Activated B cell treated with CpG ODN at 0.5 μM for 24 hours (primary cell): ENCODE data around the gene HOXA9. TPM values are rescaled to one million over a fixed set of nuclear protein-coding genes. Genes with fewer than 3 reads are reported as not detected.

ENCODE experiments used
- ATAC-seq: fragments of 200-7000 bp; cut with Tn5 transposase; one replicate; pipeline ENCODE4 v1.10.0; 2021; ENCODE audit warnings: low read depth, mild to moderate bottlenecking, moderate library complexity
- CTCF ChIA-PET: fragments of 350-600 bp; sonication (Branson Sonifier 250); formaldehyde crosslinking; loops from one replicate; lab custom pipeline; 2021; ENCODE audit warnings: antibody characterized with exemption; lab: Charles Lee
- POLR2A ChIA-PET: fragments of 350-600 bp; sonication (Branson Sonifier 250); formaldehyde crosslinking; loops from one replicate; lab custom pipeline; 2021; ENCODE audit warnings: antibody characterized with exemption; lab: Charles Lee
- DNase-seq: peaks from one replicate; pipeline ENCODE4 v3.0.0; 2022
- H3K27ac Mint-ChIP-seq: one replicate; pipeline ENCODE4 v1.8.0; 2020; ENCODE audit warnings: mixed read lengths
- H3K27me3 Mint-ChIP-seq: one replicate; pipeline ENCODE4 v1.8.0; 2021; ENCODE audit warnings: mixed read lengths
- H3K36me3 Mint-ChIP-seq: one replicate; pipeline ENCODE4 v1.8.0; 2021; ENCODE audit warnings: low read depth, mixed read lengths
- H3K4me1 Mint-ChIP-seq: one replicate; pipeline ENCODE4 v1.8.0; 2021; ENCODE audit warnings: mixed read lengths
- H3K4me3 Mint-ChIP-seq: one replicate; pipeline ENCODE4 v1.8.0; 2020; ENCODE audit warnings: mild to moderate bottlenecking, mixed read lengths
- H3K9me3 Mint-ChIP-seq: one replicate; pipeline ENCODE4 v1.8.0; 2020; ENCODE audit warnings: mixed read lengths
- intact Hi-C: fragments of 100-400 bp; cut with micrococcal nuclease; formaldehyde crosslinking; loops from one replicate; pipeline ENCODE4 v1.15.1; 2024
- total RNA-seq: library from RNA; stranded (reverse); gene quantifications from 2 replicates; pipeline ENCODE4 v1.2.3, GENCODE V29; 2022
- TF ChIP-seq, protein P1 (sequence below): fragments of 200-600 bp; IDR thresholded peaks from one replicate; pipeline ENCODE4 v1.8.0; 2022; ENCODE audit warnings: antibody characterized with exemption, mild to moderate bottlenecking

Gene HOXA9
- total RNA-seq, 1 donor from 2014 or later, result not detected

DNA sequence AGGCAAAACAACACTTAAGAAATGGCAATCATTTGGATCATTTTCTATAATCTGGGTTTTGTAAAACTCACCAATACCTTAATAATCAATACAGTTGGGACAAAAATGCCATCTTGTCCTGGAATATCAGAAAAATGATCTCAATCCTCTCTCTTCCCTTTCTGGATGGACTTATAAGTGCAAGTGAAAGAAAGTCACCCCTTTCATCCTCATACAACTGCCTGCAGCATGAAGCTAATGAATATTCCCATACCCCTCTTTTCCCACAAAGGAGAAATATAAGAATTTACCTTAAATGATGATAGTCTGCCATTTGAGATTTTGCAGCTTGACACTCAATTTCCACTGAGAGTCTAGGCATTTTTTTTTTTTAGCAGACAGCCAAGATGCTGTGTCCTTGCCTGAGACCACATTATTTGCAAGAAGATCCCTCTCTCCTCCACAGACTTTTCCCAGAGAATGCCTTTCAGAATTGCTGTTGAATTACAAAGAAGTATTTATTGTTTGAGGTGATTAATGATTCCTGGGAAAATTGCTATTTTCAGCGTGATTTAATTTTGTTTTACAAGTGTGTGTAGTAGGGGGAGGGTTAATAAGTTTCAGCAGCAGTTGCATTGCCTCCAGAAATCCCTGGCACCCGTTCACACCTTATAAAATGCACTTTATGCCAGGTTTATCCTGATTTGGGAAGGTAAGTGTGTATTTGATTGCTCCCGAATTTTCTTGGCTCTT is 38.6 kb downstream of the HOXA9 start:
- intact Hi-C loops, result no loop called here
- no peak overlapping the region for H3K4me3 Mint-ChIP-seq
- CTCF ChIA-PET, result no interaction called here
- TF ChIP-seq, protein P1, sequence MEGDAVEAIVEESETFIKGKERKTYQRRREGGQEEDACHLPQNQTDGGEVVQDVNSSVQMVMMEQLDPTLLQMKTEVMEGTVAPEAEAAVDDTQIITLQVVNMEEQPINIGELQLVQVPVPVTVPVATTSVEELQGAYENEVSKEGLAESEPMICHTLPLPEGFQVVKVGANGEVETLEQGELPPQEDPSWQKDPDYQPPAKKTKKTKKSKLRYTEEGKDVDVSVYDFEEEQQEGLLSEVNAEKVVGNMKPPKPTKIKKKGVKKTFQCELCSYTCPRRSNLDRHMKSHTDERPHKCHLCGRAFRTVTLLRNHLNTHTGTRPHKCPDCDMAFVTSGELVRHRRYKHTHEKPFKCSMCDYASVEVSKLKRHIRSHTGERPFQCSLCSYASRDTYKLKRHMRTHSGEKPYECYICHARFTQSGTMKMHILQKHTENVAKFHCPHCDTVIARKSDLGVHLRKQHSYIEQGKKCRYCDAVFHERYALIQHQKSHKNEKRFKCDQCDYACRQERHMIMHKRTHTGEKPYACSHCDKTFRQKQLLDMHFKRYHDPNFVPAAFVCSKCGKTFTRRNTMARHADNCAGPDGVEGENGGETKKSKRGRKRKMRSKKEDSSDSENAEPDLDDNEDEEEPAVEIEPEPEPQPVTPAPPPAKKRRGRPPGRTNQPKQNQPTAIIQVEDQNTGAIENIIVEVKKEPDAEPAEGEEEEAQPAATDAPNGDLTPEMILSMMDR, result no peak
- ATAC-seq, result no peak
- no peaks in the 10 kb centered on the region for H3K9me3 Mint-ChIP-seq
- H3K4me1 Mint-ChIP-seq, result no peaks in the 10 kb centered on the region
- POLR2A ChIA-PET, result interaction anchor here (0.7 kb wide), 1 partner anchor 837 kb away, joined by 3 read pairs; no protein-coding TSS in a partner anchor
- peaks cover 28% of the 10 kb centered on the region for H3K27me3 Mint-ChIP-seq
- no peaks in the 10 kb centered on the region for H3K36me3 Mint-ChIP-seq
- DNase-seq, result no peak
- no peak overlapping the region for H3K27ac Mint-ChIP-seq

DNA sequence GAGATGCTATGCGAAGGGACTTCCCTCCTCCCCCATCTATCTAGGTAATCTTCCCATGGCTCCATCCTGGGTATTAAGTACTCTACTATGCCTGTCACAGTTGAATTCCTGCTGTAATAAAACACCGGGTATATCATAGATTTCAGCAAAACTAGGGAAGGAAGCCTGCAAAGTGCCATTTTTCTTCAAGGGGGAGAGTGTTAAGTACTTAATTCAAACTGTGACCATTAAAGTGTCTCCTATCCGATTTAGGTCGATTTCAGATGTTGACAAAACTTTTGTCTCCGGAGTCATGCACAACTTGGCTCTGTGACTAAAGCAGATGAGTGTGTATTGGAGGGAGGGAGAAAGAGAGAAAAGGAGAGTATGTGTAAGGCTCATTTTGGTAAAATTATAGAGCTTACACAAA is 39.3 kb downstream of the HOXA9 start:
- Mint-ChIP-seq H3K4me1 (no peaks in the 10 kb centered on the region), H3K27me3 (peaks cover 28% of the 10 kb centered on the region), H3K27ac (no peak overlapping the region), H3K36me3 (no peaks in the 10 kb centered on the region), H3K4me3 (no peak overlapping the region), H3K9me3 (no peaks in the 10 kb centered on the region)
- ATAC-seq (no peak), DNase-seq (no peak)
- POLR2A ChIA-PET, result interaction anchor here (0.7 kb wide), 1 partner anchor 838 kb away, joined by 3 read pairs; no protein-coding TSS in a partner anchor
- intact Hi-C loops, result no loop called here
- CTCF ChIA-PET, result no interaction called here
- TF ChIP-seq, protein P1, result no peak

DNA sequence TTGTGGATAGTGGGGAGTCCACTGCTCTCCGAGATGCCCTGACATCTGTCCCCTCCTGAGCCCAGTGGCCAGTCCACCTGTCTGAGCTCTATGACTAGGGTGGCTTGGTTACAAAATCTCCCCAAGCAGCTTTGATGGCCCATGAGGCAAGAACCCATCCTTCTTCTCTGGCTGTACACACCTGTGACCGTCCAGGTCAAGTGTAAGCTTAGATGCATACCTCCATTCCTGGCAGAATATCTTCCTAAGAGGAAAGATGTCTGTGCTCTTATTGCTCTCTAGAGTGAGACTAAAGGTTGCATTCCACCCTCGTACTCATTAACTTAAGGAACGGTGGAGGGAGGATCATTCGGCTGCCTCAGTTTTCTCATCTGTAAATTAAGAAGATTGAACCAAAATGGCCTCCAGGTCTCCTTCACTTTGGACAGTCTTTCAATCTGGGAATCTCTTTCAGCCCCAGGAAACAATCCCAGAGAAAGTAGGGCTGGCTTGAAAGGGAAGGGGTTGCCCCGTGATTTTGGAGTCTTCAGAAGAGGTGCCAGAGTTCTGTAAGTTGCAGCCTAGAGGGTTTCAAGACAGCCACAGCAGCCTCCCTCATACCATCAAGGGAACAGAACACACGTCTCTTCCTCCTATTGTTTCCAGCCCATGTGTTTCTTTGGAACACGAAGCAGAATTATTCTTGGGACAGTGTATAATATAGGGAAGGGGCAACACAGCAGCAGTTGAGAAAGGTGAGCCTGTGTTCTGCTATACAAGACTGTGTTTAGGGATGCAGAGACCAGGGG is 40.2 kb downstream of the HOXA9 start:
- no peak for ATAC-seq
- DNase-seq, result no peak
- TF ChIP-seq, protein P1, result no peak
- H3K4me3 Mint-ChIP-seq, result no peak overlapping the region
- POLR2A ChIA-PET, result no interaction called here
- CTCF ChIA-PET, result no interaction called here
- no peaks in the 10 kb centered on the region for H3K4me1 Mint-ChIP-seq
- no peaks in the 10 kb centered on the region for H3K36me3 Mint-ChIP-seq
- no peak overlapping the region for H3K27ac Mint-ChIP-seq
- no peaks in the 10 kb centered on the region for H3K9me3 Mint-ChIP-seq
- intact Hi-C loops, result no loop called here
- H3K27me3 Mint-ChIP-seq, result peaks cover 28% of the 10 kb centered on the region

DNA sequence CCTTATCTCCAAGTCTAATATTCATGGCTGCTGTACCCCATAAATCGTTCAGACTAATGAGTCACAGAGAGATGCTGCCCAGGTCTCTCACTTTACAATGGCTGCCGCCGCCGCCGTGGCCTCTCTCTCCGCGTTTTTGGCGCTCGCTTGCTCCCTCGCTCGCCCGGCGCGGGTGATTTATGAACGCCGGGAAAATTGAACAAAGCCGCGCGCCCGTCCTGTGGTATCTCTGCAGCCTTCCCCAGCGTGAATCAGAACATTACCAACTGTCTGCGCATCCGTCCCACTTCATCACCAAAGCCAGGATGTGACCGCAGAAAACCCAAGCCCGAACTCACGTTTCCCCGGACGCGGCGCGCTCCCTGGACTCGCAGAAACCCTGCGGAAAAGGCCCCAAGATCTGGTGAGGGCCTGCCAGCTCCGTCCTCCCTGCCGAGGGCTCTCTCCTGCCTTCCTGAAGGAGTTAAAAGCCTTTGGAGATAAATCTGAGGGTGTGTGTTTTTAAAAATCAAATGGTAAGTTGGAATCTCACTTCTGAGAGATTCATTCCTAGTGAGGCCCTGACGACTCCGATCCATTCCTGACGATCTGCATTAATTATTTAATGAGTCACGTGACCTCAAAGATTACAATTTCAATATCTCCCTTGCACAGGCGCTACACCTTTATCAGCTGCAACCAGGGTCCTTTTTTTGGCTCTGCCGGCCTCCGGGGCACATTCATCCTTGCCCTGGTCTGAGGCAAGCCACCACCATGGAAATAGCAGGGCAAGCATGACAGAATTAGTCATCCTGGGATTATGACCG is 41.0 kb downstream of the HOXA9 start:
- H3K4me3 Mint-ChIP-seq, result no peak overlapping the region

More for the DNA sequence above, 41.0 kb downstream of the HOXA9 start:
- Mint-ChIP-seq H3K4me1 (no peaks in the 10 kb centered on the region), H3K27ac (no peak overlapping the region), H3K9me3 (no peaks in the 10 kb centered on the region), H3K27me3 (peaks cover 28% of the 10 kb centered on the region), H3K36me3 (no peaks in the 10 kb centered on the region)
- ChIA-PET CTCF (no interaction called here), POLR2A (no interaction called here)
- intact Hi-C loops, result no loop called here
- DNase-seq (no peak), ATAC-seq (no peak)
- TF ChIP-seq, protein P1, result no peak
